Neural progenitor cell (in vitro differentiated cells): ENCODE data around the gene XPR1.

Experiments used
- EZH2 ChIP-seq: fragments of 200-600 bp; sonication (generic); IDR thresholded peaks from 2 replicates; pipeline ENCODE4 v1.6.1; 2017; ENCODE audit warnings: antibody characterized with exemption, mild to moderate bottlenecking, moderate library complexity
- EZH2phosphoT487 ChIP-seq: fragments of 200-600 bp; sonication (generic); IDR thresholded peaks from 2 replicates; pipeline ENCODE4 v1.6.1; 2017; ENCODE audit warnings: antibody characterized with exemption
- TF ChIP-seq, protein P1 (sequence below): fragments of 200-600 bp; sonication (generic); IDR thresholded peaks from 2 replicates; pipeline ENCODE4 v1.5.1; 2017; ENCODE audit warnings: antibody characterized with exemption, mild to moderate bottlenecking

DNA sequence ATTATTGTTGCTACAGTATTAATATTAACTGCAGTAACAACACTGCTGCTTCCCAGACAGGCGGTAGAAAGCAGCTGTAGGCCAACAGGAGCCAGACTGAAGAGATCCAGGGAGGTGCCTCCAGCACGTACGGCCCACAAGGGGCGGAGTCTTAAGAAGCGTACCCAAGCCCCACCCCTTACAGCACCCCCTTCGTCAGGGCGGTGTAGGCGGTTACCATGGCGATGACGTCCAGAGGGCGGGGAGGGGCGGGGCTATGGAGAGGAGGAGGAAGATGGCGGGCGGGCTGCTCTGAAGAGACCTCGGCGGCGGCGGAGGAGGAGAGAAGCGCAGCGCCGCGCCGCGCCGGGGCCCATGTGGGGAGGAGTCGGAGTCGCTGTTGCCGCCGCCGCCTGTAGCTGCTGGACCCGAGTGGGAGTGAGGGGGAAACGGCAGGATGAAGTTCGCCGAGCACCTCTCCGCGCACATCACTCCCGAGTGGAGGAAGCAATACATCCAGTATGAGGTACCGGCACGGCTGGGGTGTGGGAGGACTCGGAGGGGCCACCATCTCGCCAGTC, at the start of gene XPR1:
- no peak for TF ChIP-seq EZH2
- TF ChIP-seq, protein P1, sequence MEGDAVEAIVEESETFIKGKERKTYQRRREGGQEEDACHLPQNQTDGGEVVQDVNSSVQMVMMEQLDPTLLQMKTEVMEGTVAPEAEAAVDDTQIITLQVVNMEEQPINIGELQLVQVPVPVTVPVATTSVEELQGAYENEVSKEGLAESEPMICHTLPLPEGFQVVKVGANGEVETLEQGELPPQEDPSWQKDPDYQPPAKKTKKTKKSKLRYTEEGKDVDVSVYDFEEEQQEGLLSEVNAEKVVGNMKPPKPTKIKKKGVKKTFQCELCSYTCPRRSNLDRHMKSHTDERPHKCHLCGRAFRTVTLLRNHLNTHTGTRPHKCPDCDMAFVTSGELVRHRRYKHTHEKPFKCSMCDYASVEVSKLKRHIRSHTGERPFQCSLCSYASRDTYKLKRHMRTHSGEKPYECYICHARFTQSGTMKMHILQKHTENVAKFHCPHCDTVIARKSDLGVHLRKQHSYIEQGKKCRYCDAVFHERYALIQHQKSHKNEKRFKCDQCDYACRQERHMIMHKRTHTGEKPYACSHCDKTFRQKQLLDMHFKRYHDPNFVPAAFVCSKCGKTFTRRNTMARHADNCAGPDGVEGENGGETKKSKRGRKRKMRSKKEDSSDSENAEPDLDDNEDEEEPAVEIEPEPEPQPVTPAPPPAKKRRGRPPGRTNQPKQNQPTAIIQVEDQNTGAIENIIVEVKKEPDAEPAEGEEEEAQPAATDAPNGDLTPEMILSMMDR, result no peak
- no peak for TF ChIP-seq EZH2phosphoT487
